Measurements from ENCODE around the gene ENOSF1. TPM values are rescaled to one million over a fixed set of nuclear protein-coding genes. Genes with fewer than 3 reads are reported as not detected.

ENOSF1 gene
- total and polyA plus RNA-seq, 2 of the 4 experiments (the other 2 are of a cell fraction), result 12.2 to 12.6 TPM

- H3K4ac ChIP-seq (ENCODE audit: low read depth, low read length), result no peak overlapping the region
- H3K27ac ChIP-seq (ENCODE audit: insufficient read depth, low read length), result no peak overlapping the region
- 0 out of 4 replicates have a peak, but pooled peaks cover 0 to 7% of the 10 kb centered on the region in 2 experiments for H3K79me1 ChIP-seq (ENCODE audit: low read depth in 1 of 2, low read length in 2 of 2)
- in situ Hi-C loops (cut with MboI; ENCODE audit: low sequenced_read_pairs), result no loop called here
- no peaks in the 10 kb centered on the region for H3K9me1 ChIP-seq (ENCODE audit: insufficient read depth, low read length)
- ChIA-PET CTCF (interaction anchor here (0.7 kb wide), 1 partner anchor 438 kb away, joined by 3 read pairs; no protein-coding TSS in a partner anchor), POLR2A (ENCODE audit: unreplicated experiment) (no interaction called here)
- DNase-seq (no peak), ATAC-seq (ENCODE audit: low read depth) (no peak)
- H2AK5ac ChIP-seq (ENCODE audit: low read depth, low read length), result no peak overlapping the region
- H3K36me3 ChIP-seq (ENCODE audit: control insufficient read depth, insufficient read depth, low read length), result peaks cover 40% of the 10 kb centered on the region
- no peak overlapping the region for H4K8ac ChIP-seq (ENCODE audit: low read depth in 2 of 2, low read length in 2 of 2)
- H4K20me1 ChIP-seq (ENCODE audit: insufficient read depth, low read length), result no peaks in the 10 kb centered on the region
- no peaks in the 10 kb centered on the region for H3K4me1 ChIP-seq (ENCODE audit: control insufficient read depth, insufficient read depth, low read length)
- H4K91ac ChIP-seq (ENCODE audit: insufficient read depth, low read depth, low read length), result no peak overlapping the region
- intact Hi-C loops (cut with micrococcal nuclease), result no loop called here
- H3K56ac ChIP-seq (ENCODE audit: extremely low read depth, insufficient read depth, low read length), result no peak overlapping the region
- H3K27me3 ChIP-seq (ENCODE audit: control insufficient read depth, insufficient read depth, low read length), result no peaks in the 10 kb centered on the region
- no peak overlapping the region for H3K18ac ChIP-seq (ENCODE audit: low read depth, low read length)
- WGBS, 2 experiments (ENCODE audit: extremely low coverage in 2 of 2, insufficient read length in 1 of 2), result no CpG with 5 or more reads among the region's 5 CpGs
- H2BK20ac ChIP-seq (ENCODE audit: low read depth, low read length), result no peak overlapping the region
- H3K9me3 ChIP-seq (ENCODE audit: control insufficient read depth, insufficient read depth, low read length), result no peaks in the 10 kb centered on the region
- H3K4me3 ChIP-seq (ENCODE audit: insufficient read depth, low read depth, low read length), result no peak overlapping the region
- TF ChIP-seq MXI1 (IDR thresholded peaks at IDR 0.05; ENCODE audit: borderline replicate concordance, low read depth, low read length) (no peak), RFX5 (IDR thresholded peaks at IDR 0.05; ENCODE audit: low read depth, low read length) (no peak), NFE2L2 (IDR thresholded peaks at IDR 0.05; ENCODE audit: low read depth, low read length) (no peak), SMC3 (IDR thresholded peaks at IDR 0.05; ENCODE audit: low read depth, low read length) (no peak), MAZ (IDR thresholded peaks at IDR 0.05; ENCODE audit: borderline replicate concordance, low read depth, low read length) (no peak), RAD21 (IDR thresholded peaks at IDR 0.05; ENCODE audit: low read length) (no peak), RCOR1 (IDR thresholded peaks at IDR 0.05; ENCODE audit: insufficient replicate concordance, low read length) (no peak), BHLHE40 (IDR thresholded peaks at IDR 0.05; ENCODE audit: low read depth, low read length) (no peak), CHD1 (IDR thresholded peaks at IDR 0.05; ENCODE audit: low read depth, low read length) (no peak), MAFK (IDR thresholded peaks at IDR 0.05; ENCODE audit: low read depth, low read length) (no peak), CTCF (conservative IDR thresholded peaks at IDR 0.05; ENCODE audit: low read depth, low read length) (no peak)
- no peak overlapping the region for H3K9ac ChIP-seq (ENCODE audit: low read depth, low read length)
- H2AFZ ChIP-seq (replicated peaks; ENCODE audit: low read length, poor library complexity), result no peak overlapping the region
- no TSS peak for BruUV-seq (replicated peaks)
- dilution Hi-C loops (cut with HindIII; ENCODE audit: low sequenced_read_pairs, unreplicated experiment), result no loop called here
- H2BK5ac ChIP-seq (ENCODE audit: low read depth, low read length, poor library complexity, severe bottlenecking), result no peak overlapping the region
- no peak overlapping the region for H3K23ac ChIP-seq (ENCODE audit: low read depth, low read length)
- H2BK120ac ChIP-seq (ENCODE audit: low read depth, low read length), result no peak overlapping the region
- no peak overlapping the region for H2BK15ac ChIP-seq (ENCODE audit: low read depth, low read length)
- no peak overlapping the region for H2AK9ac ChIP-seq (replicated peaks; ENCODE audit: low read depth, low read length, poor library complexity)
- no peak overlapping the region for H3K14ac ChIP-seq (replicated peaks; ENCODE audit: low read depth, low read length)
- no peak overlapping the region for H3K4me2 ChIP-seq (ENCODE audit: low read depth, low read length)
- H4K5ac ChIP-seq (ENCODE audit: low read depth, low read length), result no peak overlapping the region
Observed at GRCh38 chr18:673769-674168, 38.7 kb downstream of the ENOSF1 start.
